Stimulated activated naive CD8-positive, alpha-beta T cell treated with anti-CD3 and anti-CD28 coated beads, Interleukin-15, Interleukin-2, amounts not matched to agents 100 U/mL and 50 U/mL, for 24 hours (primary cell): ENCODE results near the gene SPATA33.
"Not testable (repeated sequence)": the region's sequence is repeated elsewhere in the genome, so short reads cannot be mapped to it uniquely, and the experiment has no call there.

Source experiments
- ATAC-seq: fragments of 150-1000 bp; cut with Tn5 transposase; one replicate; pipeline ENCODE4 v1.10.0; 2021
- DNase-seq: peaks from one replicate; pipeline ENCODE4 v3.0.0; 2021

SPATA33 gene

GRCh38 chr16:89693931-89694783, 36.5 kb downstream of the SPATA33 start:
- ATAC-seq = no peak
- peak; percentile 3 for DNase-seq

- peak; percentile 3 for DNase-seq
- ATAC-seq = not testable (repeated sequence)
Observed at GRCh38 chr16:89694784-89695085, 37.1 kb downstream of the SPATA33 start.

DNA sequence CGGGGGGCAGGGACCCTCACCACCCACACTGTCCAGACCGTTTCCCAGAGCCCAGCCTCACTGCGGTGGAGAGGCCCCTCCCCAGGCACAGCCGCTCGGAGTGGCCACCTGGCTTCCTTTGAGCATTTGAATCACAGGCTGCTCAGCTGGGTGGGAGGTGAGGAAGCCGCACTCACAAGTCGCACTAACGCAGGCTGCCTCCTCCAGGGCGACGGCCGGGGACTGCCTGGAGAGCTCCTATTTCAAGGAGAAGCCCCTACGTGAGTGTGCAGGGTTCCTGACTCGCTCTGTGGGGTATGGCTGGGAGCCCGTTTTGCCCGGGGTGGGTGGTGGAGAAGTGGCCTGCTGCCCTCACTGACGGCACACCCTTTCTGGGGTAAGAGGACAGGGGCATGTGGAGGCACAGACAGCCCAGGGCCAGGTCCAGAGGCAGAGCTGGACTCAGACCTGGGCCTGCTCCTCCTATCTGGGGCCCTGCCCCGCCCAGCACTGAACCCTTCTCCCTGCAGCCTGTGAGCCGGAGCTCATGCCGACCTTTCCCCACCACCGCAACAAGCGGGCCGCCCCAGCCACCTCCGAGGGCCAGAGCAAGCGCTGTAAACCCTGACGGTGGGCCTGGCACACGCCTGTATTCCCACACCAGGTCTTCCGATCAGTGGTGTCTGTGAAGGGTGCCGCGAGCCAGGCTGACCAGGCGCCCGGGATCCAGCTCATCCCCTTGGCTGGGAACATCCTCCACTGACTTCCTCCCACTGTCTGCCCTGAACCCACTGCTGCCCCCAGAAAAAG, 37.6 kb downstream of the SPATA33 start:
- ATAC-seq (no peak), DNase-seq (peak; percentile 4)

- DNase-seq (peak; percentile 4), ATAC-seq (no peak)
Observed at GRCh38 chr16:89695875-89696669, 38.4 kb downstream of the SPATA33 start.

GRCh38 chr16:89696670-89697128, 39.1 kb downstream of the SPATA33 start:
- peak; percentile 38 for DNase-seq
- no peak for ATAC-seq

- ATAC-seq = no peak
- DNase-seq = no peak
Observed at GRCh38 chr16:89697161-89697615, 39.6 kb downstream of the SPATA33 start.

DNA sequence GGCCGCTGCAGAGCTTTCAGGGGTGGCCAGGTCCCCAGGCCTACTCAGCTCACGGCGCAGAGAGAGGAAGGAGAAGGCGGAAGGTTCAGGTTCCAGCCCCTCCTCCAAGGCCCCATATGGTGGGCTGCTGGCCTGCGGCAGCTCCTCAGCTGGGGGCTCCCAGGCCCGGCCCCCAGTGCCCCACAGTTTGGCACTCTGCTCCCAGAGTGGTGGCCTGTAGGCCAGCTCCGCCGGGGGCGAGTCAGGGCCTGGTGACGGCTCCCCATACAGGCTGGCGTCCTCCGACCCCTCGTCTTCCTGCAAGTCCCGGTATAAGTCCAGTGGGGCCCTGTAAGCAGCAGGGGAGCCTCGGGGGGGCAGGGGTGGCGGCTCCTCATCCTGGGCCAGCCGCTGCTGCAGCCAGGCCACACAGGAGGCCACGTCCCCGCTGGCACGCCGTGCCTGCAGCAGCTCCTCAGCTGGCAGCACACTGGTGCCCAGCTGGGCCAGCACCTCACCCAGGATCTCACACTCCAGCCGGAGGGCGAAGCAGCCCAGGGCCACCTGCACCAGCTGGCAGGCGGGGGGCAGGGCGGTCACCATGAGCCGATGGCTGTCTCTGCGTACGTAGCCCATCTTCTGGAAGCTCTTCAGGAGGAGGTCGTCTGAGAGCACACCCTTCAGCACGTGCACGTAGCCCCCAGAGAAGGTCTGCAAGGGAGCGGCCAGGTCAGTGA, 40.1 kb downstream of the SPATA33 start:
- ATAC-seq = no peak

DNA sequence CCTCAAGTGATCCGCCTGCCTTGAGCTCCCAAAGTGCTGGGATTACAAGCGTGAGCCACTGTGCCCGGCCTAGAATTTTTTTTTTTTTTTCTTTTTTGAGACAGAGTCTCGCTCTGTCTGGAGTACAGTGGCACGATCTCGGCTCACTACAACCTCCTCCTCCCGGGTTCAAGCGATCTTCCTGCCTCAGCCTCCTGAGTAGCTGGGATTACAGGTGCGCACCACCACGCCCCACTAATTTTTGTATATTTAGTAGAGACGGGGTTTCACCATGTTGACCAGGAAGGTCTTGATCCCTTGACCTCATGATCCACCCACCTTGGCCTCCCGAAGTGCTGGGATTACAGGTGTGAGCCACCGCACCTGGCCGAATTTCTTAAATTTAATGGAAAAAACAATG, 41.1 kb downstream of the SPATA33 start:
- not testable (repeated sequence) for DNase-seq

More for the DNA sequence above, 40.1 kb downstream of the SPATA33 start:
- peak; percentile 6 for DNase-seq

GRCh38 chr16:89699629-89700099, 42.0 kb downstream of the SPATA33 start:
- DNase-seq, ATAC-seq: not testable (repeated sequence)

More for the DNA sequence above, 41.1 kb downstream of the SPATA33 start:
- ATAC-seq = not testable (repeated sequence)

- peak; percentile 99 for DNase-seq
- ATAC-seq = peak; percentile 35
Observed at GRCh38 chr16:89700100-89700648, 42.5 kb downstream of the SPATA33 start.

GRCh38 chr16:89700649-89701424, 43.2 kb downstream of the SPATA33 start:
- DNase-seq = peak; percentile 65
- ATAC-seq = peak; percentile 29

GRCh38 chr16:89701425-89702406, 44.1 kb downstream of the SPATA33 start, which contains the start of gene SPATA2L:
Gene SPATA2L, minus strand, starts transcription at chr16:89701705. Its CDS starts 473 bp downstream, at chr16:89701232.
- DNase-seq = peak; percentile 98
- ATAC-seq = peak; percentile 74

DNA sequence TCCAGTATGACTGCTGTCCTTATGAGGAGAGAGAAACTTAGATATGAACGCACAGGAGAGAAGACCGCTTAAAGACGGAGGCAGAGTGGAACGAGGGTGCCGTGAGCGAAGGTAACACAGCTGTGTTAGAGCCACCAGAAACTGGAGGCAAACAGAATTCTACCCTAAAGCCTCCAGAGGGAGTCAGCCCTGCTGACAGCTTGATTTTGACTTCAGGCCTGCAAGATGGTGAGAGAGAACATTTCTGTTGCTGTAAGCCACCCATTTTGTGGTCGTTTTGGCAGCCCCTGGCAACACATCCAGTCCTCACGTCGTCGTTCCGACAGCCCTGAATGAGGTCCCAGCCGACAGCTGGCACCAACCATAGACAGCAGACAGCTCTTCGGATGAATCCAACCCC, 46.6 kb downstream of the SPATA33 start:
- no peak for DNase-seq

GRCh38 chr16:89705006-89705405, 47.4 kb downstream of the SPATA33 start:
- DNase-seq (no peak), ATAC-seq (no peak)

More for the DNA sequence above, 46.6 kb downstream of the SPATA33 start:
- ATAC-seq = no peak

- DNase-seq = no peak
- ATAC-seq = no peak
Observed at GRCh38 chr16:89706518-89707260, 49.1 kb downstream of the SPATA33 start.

GRCh38 chr16:89707695-89708094, 50.1 kb downstream of the SPATA33 start:
- no peak for ATAC-seq

DNA sequence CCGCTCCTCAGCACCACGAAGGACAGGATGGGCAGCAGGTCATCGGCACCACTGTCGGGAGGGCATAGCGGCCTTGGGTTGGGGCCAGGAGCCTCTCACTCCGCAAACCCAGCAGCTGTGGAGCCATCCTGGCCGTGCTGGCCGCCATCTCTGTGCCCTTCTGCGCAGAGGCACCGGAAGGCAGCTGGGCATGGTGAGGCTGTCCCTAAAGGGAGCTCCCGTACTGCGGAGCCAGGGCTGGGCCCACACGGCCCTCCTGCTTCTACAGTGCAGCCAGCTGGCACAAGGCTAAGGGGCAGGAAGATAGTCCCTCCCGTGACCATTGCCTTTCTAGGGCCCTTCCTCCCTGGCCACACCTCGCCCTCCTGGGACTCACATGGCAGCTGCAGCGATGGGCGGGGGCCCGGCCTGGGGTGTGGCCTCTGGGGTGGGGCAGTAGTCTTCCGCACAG, 50.9 kb downstream of the SPATA33 start:
- ATAC-seq (no peak), DNase-seq (no peak)

More at GRCh38 chr16:89707695-89708094, 50.1 kb downstream of the SPATA33 start:
- DNase-seq = no peak

- DNase-seq (no peak), ATAC-seq (no peak)
Observed at GRCh38 chr16:89709166-89709565, 51.5 kb downstream of the SPATA33 start.
